Measurements from ENCODE around the gene CCDC148. TPM values are rescaled to one million over a fixed set of nuclear protein-coding genes. Genes with fewer than 3 reads are reported as not detected.

The CCDC148 gene
- 0.56 and 0.85 TPM in 2 replicates for polyA plus RNA-seq (2011; rRNA removed)
- polyA plus RNA-seq (2012; cell fraction: cytosol; rRNA removed): 0.26 and 0.45 TPM in 2 replicates
- polyA plus RNA-seq (2012; cell fraction: nucleus; rRNA removed): 0.11 and 0.20 TPM in 2 replicates
- polyA plus RNA-seq (2017; fragmentation: RNase III; extraction: RNeasy Plus Mini Kit Qiagen cat#74134 plus additional on column Dnase treatment): 0.41 to 0.61 TPM (median 0.50 TPM) in 3 replicates
- 0.83 and 2.7 TPM in 2 replicates for polyA minus RNA-seq (2011; rRNA and poly(A)+ RNA removed)

GRCh38 chr2:158456309-158457066 lies at the start of gene CCDC148, which contains the start of gene PKP4:
TSS of gene CCDC148 (minus strand) at chr2:158456753. CDS start at chr2:158456439, 314 bp downstream.
TSS of gene PKP4 (plus strand) at chr2:158456952. CDS start at chr2:158533185, 76,233 bp downstream.
- Histone ChIP-seq H3K4me2 (peak within 1 kb of the TSS; percentile 94), H3K4me3 (peak within 1 kb of the TSS; percentile 94), H3K9me3 (no peaks in the 10 kb centered on the region), H3K4me1 (peaks cover 32% of the 10 kb centered on the region), H3K27ac (peak within 1 kb of the TSS; percentile 95 to 98)
- FAIRE-seq: no peak
- ChIA-PET POLR2A (interaction anchor here (0.6 to 1.1 kb wide), 3 partner anchors 49 to 100 kb away, joined by 3 to 5 read pairs (median 3); no protein-coding TSS in a partner anchor), CTCF (interaction anchor here (0.6 to 3.7 kb wide), 8 partner anchors 13 to 422 kb away, joined by 3 to 13 read pairs (median 4); no protein-coding TSS in a partner anchor)
- TF ChIP-seq MAZ (IDR thresholded peaks at IDR 0.05; ENCODE audit: borderline replicate concordance, low read depth, low read length): no peak
- no peak for TF ChIP-seq TP53 (CRISPR knock-in tag; IDR thresholded peaks at IDR 0.05)
- no peak for TF ChIP-seq HOXA7 (CRISPR knock-in tag; IDR thresholded peaks at IDR 0.05)
- no peak for TF ChIP-seq EHF (CRISPR knock-in tag; IDR thresholded peaks at IDR 0.05)
- 0 out of 2 replicates have a peak, but pooled peaks have one; percentile 36 for TF ChIP-seq MAX (IDR thresholded peaks at IDR 0.05)
- peak in 1 of 2 experiments; percentile 44; a peak in 1 of 5 replicates for TF ChIP-seq JUN (IDR thresholded peaks at IDR 0.05)
- TF ChIP-seq EP300 (IDR thresholded peaks at IDR 0.05): no peak
- peak; percentile 24 for TF ChIP-seq CTCF (IDR thresholded peaks at IDR 0.05)
- TF ChIP-seq CHD2 (IDR thresholded peaks at IDR 0.05; ENCODE audit: low read length, partially characterized antibody): no peak
- TF ChIP-seq CHD4 (IDR thresholded peaks at IDR 0.05; ENCODE audit: borderline replicate concordance): no peak
- no peak for TF ChIP-seq USF2 (IDR thresholded peaks at IDR 0.05)
- peak; percentile 47; the same call in 1 of the 2 replicates for TF ChIP-seq POLR2A (IDR thresholded peaks at IDR 0.05; ENCODE audit: low read length)
- peak; percentile 65; the same call in 1 of the 2 replicates for TF ChIP-seq RFX5 (IDR thresholded peaks at IDR 0.05)
- peak in 1 of 2 experiments; percentile 47; a peak in 2 of 5 replicates for TF ChIP-seq RAD21 (conservative IDR thresholded peaks at IDR 0.05 in 1 of 2, IDR thresholded peaks at IDR 0.05 in 1 of 2)
- peak; percentile 81 to 89 for ATAC-seq
- peak; percentile 86 to 91 for DNase-seq (ENCODE audit: low read depth in 1 of 2, low spot score in 1 of 2)
- WGBS (ENCODE audit: missing lambda C conversion rate): under 1% methylated on average over 9 of the region's 48 CpGs

- no peak for TF ChIP-seq EP300 (IDR thresholded peaks at IDR 0.05)
- TF ChIP-seq MAFK (IDR thresholded peaks at IDR 0.05; ENCODE audit: partially characterized antibody): peak; percentile 81
- peak; percentile 56; the same call in 1 of the 2 replicates for TF ChIP-seq NFE2L2 (conservative IDR thresholded peaks at IDR 0.05; ENCODE audit: low read length)
- peak overlapping the region; percentile 48 for H3K4me2 ChIP-seq
- H3K27ac ChIP-seq: peak overlapping the region; percentile 68 to 85
- H3K9me3 ChIP-seq: no peaks in the 10 kb centered on the region
- ATAC-seq (peak; percentile 30 to 55; a peak in 3 of 6 replicates), FAIRE-seq (no peak), DNase-seq (ENCODE audit: low read depth in 1 of 2, low spot score in 1 of 2) (peak in 1 of 2 experiments; percentile 45)
- H3K4me3 ChIP-seq: no peak overlapping the region
- ChIA-PET POLR2A (interaction anchor here (1.2 kb wide), 1 partner anchor 49 kb away, joined by 3 read pairs; the partner anchor contains the start of genes CCDC148 and PKP4), CTCF (interaction anchor here (1.2 to 1.8 kb wide), 3 partner anchors 25 to 326 kb away, joined by 3 to 4 read pairs (median 3); no protein-coding TSS in a partner anchor)
- WGBS (ENCODE audit: missing lambda C conversion rate): 72% methylated on average over 4 of the region's 4 CpGs
- peaks cover 71% of the 10 kb centered on the region for H3K4me1 ChIP-seq
These were observed 48.9 kb upstream of the CCDC148 start for GRCh38 chr2:158505448-158505934.

GRCh38 chr2:158504088-158504487 lies 47.5 kb upstream of the CCDC148 start:
- Histone ChIP-seq H3K27ac (peak overlapping the region; percentile 54 to 60; a peak in 4 of 6 replicates), H3K9me3 (no peaks in the 10 kb centered on the region), H3K4me3 (no peak overlapping the region), H3K4me1 (peaks cover 79% of the 10 kb centered on the region), H3K4me2 (peak overlapping the region; percentile 48)
- DNase-seq (ENCODE audit: low read depth in 1 of 2, low spot score in 1 of 2) (no peak), FAIRE-seq (no peak), ATAC-seq (no peak)
- ChIA-PET CTCF (no interaction called here), POLR2A (no interaction called here)
- WGBS (ENCODE audit: missing lambda C conversion rate): 23% methylated on average over 3 of the region's 3 CpGs
- no peak for TF ChIP-seq BCL3 (IDR thresholded peaks at IDR 0.05)
- TF ChIP-seq RFX5 (IDR thresholded peaks at IDR 0.05): no peak
- TF ChIP-seq FOSL2 (IDR thresholded peaks at IDR 0.05): no peak
- no peak for TF ChIP-seq FOSL2 (CRISPR knock-in tag; IDR thresholded peaks at IDR 0.05)
- TF ChIP-seq CBX2 (IDR thresholded peaks at IDR 0.05; ENCODE audit: borderline replicate concordance, low read depth): no peak
- TF ChIP-seq JUN (IDR thresholded peaks at IDR 0.05): no peak
- no peak for TF ChIP-seq CTCF (IDR thresholded peaks at IDR 0.05)
- TF ChIP-seq ESRRA (IDR thresholded peaks at IDR 0.05; ENCODE audit: borderline replicate concordance, low read length): no peak
- TF ChIP-seq MYC (IDR thresholded peaks at IDR 0.05; ENCODE audit: borderline replicate concordance, low read length): no peak
- TF ChIP-seq CHD2 (IDR thresholded peaks at IDR 0.05; ENCODE audit: low read length, partially characterized antibody): no peak
- TF ChIP-seq TP53 (CRISPR knock-in tag; IDR thresholded peaks at IDR 0.05): no peak
- TF ChIP-seq JUNB (IDR thresholded peaks at IDR 0.05): no peak
